Spleen (tissue), 7 donors: ENCODE measurements around the gene NEDD4.

Source experiments
- POLR2A ChIP-seq, 3 donors: fragments of 450-650 bp; IDR thresholded peaks; one replicate each; pipeline ENCODE4 v1.5.1; 2017; ENCODE audit warnings: antibody characterized with exemption in 3 of 3, mild to moderate bottlenecking in 1 of 3
- TF ChIP-seq, protein P1 (sequence below), 11 experiments: fragments of 200-600 bp in 7 of 11; fragments of 450-650 bp in 4 of 11; sonication (generic) in 4 of 11; IDR thresholded peaks in 8 of 11; conservative IDR thresholded peaks in 3 of 11; 1 replicate in 7 of 11; 2 replicates in 4 of 11; pipeline versions ENCODE4 v1.4.0 to v1.8.0; 2016 to 2021; ENCODE audit warnings: antibody characterized with exemption in 11 of 11, inconsistent platforms in 4 of 11, mild to moderate bottlenecking in 1 of 11
- donor health status: DM: no; HTN: no; CAD: no; lungs with moderate emphysema.
- donor health status: DM: no; HTN: no; CAD: no.
- donor health status: DM: no; HTN: no; CAD: no.

- no peak for TF ChIP-seq POLR2A (IDR thresholded peaks at IDR 0.05)
- TF ChIP-seq, protein P1, sequence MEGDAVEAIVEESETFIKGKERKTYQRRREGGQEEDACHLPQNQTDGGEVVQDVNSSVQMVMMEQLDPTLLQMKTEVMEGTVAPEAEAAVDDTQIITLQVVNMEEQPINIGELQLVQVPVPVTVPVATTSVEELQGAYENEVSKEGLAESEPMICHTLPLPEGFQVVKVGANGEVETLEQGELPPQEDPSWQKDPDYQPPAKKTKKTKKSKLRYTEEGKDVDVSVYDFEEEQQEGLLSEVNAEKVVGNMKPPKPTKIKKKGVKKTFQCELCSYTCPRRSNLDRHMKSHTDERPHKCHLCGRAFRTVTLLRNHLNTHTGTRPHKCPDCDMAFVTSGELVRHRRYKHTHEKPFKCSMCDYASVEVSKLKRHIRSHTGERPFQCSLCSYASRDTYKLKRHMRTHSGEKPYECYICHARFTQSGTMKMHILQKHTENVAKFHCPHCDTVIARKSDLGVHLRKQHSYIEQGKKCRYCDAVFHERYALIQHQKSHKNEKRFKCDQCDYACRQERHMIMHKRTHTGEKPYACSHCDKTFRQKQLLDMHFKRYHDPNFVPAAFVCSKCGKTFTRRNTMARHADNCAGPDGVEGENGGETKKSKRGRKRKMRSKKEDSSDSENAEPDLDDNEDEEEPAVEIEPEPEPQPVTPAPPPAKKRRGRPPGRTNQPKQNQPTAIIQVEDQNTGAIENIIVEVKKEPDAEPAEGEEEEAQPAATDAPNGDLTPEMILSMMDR (IDR thresholded peaks at IDR 0.05 in 8 of 11, conservative IDR thresholded peaks at IDR 0.05 in 3 of 11): no peak
Measured at GRCh38 chr15:55796321-55796965, 197.0 kb downstream of the NEDD4 start.
